ENCODE measurements around the gene RUBCN.

GRCh38 chr3:197775317-197775716, 38.6 kb upstream of the RUBCN start:
- no peak for TF ChIP-seq CTCF (conservative IDR thresholded peaks at IDR 0.05; ENCODE audit: low read length)
- no peak for TF ChIP-seq EZH2phosphoT487 (IDR thresholded peaks at IDR 0.05; ENCODE audit: borderline replicate concordance, low read depth, low read length)
